ENCODE measurements around the gene LCE3E.
A peak's percentile ranks its signal among the peaks of the same experiment; 100 is the strongest.

Gene LCE3E

DNA sequence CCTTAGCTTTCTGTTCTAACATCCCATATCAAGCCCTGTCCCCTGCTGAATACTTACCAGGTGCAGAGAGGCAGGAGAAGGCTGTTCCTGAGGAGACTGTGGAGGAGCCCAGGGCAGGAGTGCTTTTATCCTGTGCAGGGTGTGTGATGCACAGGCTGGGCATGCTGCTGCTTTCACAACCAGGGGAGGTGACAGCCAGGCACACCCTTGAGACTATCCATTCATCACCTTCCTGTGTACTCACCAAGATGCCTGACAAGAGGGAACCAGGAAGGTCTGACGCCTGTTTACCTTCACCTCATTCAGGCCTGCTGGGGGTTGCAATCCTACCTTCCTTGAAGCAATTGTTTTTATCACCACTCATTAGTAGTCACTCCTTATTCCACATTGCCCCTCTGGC lies at the start of gene LCE3E:
TSS of gene LCE3E (minus strand) at position 100 of the 400 bp plus-strand sequence. CDS start 572 bp downstream, outside the sequence.
- TF ChIP-seq CTCF (IDR thresholded peaks at IDR 0.05), result no peak

DNA sequence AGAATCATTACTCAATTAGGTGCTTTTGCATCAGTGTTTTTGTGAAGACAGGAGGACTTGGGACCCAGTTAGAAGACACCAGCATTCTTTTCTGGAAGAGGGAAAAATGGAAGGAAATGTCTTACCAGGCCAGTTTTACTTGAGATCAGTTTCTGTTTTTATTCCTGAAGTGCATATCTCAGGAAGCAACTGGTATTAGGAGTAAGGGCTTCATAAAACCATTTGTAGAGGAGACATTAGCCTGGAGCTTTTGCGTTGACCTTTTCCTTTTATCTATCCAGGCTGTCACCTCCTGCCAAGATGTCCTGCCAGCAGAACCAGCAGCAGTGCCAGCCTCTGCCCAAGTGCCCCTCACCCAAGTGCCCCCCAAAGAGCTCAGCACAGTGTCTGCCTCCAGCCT lies 46.9 kb upstream of the LCE3E start, which contains the start of gene LCE3B:
TSS of gene LCE3B (plus strand) at position 301 of the 400 bp plus-strand sequence. CDS start at position 301, 0 bp downstream.
- TF ChIP-seq CTCF (IDR thresholded peaks at IDR 0.05), result no peak

GRCh38 chr1:152599934-152600333 lies 33.4 kb upstream of the LCE3E start, which contains the start of gene LCE3C:
Gene LCE3C (plus strand): TSS chr1:152600234. CDS start chr1:152600732, 498 bp downstream.
- TF ChIP-seq CTCF (IDR thresholded peaks at IDR 0.05), result no peak

- TF ChIP-seq CTCF (IDR thresholded peaks at IDR 0.05), result no peak
Observed at GRCh38 chr1:152596986-152597385, 30.4 kb upstream of the LCE3E start.

- TF ChIP-seq CTCF (IDR thresholded peaks at IDR 0.05), result peak; percentile 32; the same call in 1 of the 2 replicates
Observed at GRCh38 chr1:152585586-152585985, 19.0 kb upstream of the LCE3E start.

GRCh38 chr1:152582647-152583046 lies 16.1 kb upstream of the LCE3E start:
- TF ChIP-seq CTCF (IDR thresholded peaks at IDR 0.05), result no peak

DNA sequence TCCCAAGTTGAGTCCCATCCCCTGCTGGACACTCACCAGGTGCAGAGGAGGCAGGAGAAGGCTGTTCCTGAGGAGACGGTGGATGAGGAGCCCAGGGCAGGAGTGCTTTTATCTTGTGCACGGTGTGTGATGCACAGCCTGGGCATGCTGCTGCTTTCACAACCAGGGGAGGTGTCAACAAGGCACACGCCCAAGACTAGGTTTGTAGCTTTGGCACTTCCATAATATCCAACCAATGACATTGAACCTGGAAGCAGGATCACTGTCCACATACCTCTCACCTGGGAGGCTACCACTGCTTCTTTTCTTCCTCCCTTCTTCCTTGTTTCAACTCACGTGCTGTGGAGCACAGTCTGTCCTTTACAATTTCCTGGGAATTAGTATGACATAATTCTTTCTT lies 13.9 kb upstream of the LCE3E start, which contains the start of gene LCE3D:
TSS of gene LCE3D (minus strand) at position 84 of the 400 bp plus-strand sequence. CDS start 580 bp downstream, outside the sequence.
- TF ChIP-seq CTCF (IDR thresholded peaks at IDR 0.05), result no peak

DNA sequence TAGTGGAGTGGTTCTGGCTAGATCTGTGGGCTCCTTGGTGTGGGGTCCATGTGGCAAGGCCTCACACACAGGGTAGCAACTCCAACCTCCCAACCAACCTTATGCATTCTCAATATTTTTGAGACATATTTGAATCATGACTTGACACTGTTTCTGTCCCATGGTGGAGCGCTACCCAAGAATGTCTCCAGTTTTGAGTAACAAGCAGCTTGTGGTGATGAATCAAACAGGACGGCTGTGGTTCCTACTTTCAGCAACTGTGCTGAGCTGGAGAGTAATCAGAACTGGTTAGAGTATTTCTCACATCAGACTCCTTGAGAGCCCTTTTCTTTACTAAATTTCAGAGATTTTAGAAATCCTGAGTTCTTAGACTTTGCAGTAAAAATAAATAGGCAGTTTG lies 10.6 kb upstream of the LCE3E start:
- no peak for TF ChIP-seq CTCF (IDR thresholded peaks at IDR 0.05)

Measured in LNCAP (cell line).